Mesothelial cell of epicardium (in vitro differentiated cells): ENCODE results near the gene ZDHHC14. TPM values are rescaled to one million over a fixed set of nuclear protein-coding genes. Genes with fewer than 3 reads are reported as not detected.

ENCODE experiments used
- DNase-seq, 2 experiments: peaks; one replicate each; pipeline ENCODE4 v3.0.0; 2021; ENCODE audit warnings: low spot score in 2 of 2; ENCODE audit not compliant: unreplicated experiment in 2 of 2
- H3K27ac Mint-ChIP-seq: 2 replicates; pipeline ENCODE4 v1.8.0; 2021; ENCODE audit warnings: mixed read lengths
- H3K27me3 Mint-ChIP-seq: 2 replicates; pipeline ENCODE4 v1.8.0; 2021; ENCODE audit warnings: low read depth, mixed read lengths
- H3K36me3 Mint-ChIP-seq: 2 replicates; pipeline ENCODE4 v1.8.0; 2021; ENCODE audit warnings: mixed read lengths
- H3K4me1 Mint-ChIP-seq: 2 replicates; pipeline ENCODE4 v1.8.0; 2021; ENCODE audit warnings: mixed read lengths
- H3K4me3 Mint-ChIP-seq: 2 replicates; pipeline ENCODE4 v1.8.0; 2021; ENCODE audit warnings: mild to moderate bottlenecking, moderate library complexity, mixed read lengths
- H3K9me3 Mint-ChIP-seq: 2 replicates; pipeline ENCODE4 v1.8.0; 2021; ENCODE audit warnings: mixed read lengths
- CTCF ChIP-seq: fragments of 200-600 bp; sonication (generic); IDR thresholded peaks from one replicate; pipeline ENCODE4 v1.5.0; 2021; ENCODE audit warnings: antibody characterized with exemption; ENCODE audit not compliant: unreplicated experiment
- total RNA-seq: library from RNA; stranded (reverse); gene quantifications from 3 replicates; pipeline ENCODE4 v1.2.1, GENCODE V29; 2021

The ZDHHC14 gene
- total RNA-seq, 1 donor from 2014 or later = 11.3 TPM

- DNase-seq = no peak
- peaks cover 4% of the 10 kb centered on the region for H3K4me1 Mint-ChIP-seq
- H3K9me3 Mint-ChIP-seq = no peaks in the 10 kb centered on the region
- no peak for TF ChIP-seq CTCF
- peaks cover 2% of the 10 kb centered on the region for H3K36me3 Mint-ChIP-seq
- H3K4me3 Mint-ChIP-seq = no peak overlapping the region
- no peaks in the 10 kb centered on the region for H3K27me3 Mint-ChIP-seq
- H3K27ac Mint-ChIP-seq = no peak overlapping the region
Measured at GRCh38 chr6:157657754-157658153, 276.8 kb downstream of the ZDHHC14 start.

GRCh38 chr6:157658301-157658700, 277.3 kb downstream of the ZDHHC14 start:
- Mint-ChIP-seq H3K27me3 (no peaks in the 10 kb centered on the region), H3K4me1 (peaks cover 4% of the 10 kb centered on the region), H3K27ac (no peak overlapping the region), H3K36me3 (peaks cover 2% of the 10 kb centered on the region), H3K9me3 (no peaks in the 10 kb centered on the region), H3K4me3 (no peak overlapping the region)
- no peak for TF ChIP-seq CTCF
- DNase-seq = no peak

- peaks cover 11% of the 10 kb centered on the region for H3K9me3 Mint-ChIP-seq
- H3K4me3 Mint-ChIP-seq = no peak overlapping the region
- TF ChIP-seq CTCF = no peak
- no peak overlapping the region for H3K27ac Mint-ChIP-seq
- DNase-seq = no peak
- H3K4me1 Mint-ChIP-seq = peaks cover 4% of the 10 kb centered on the region
- H3K36me3 Mint-ChIP-seq = peaks cover 10% of the 10 kb centered on the region
- no peaks in the 10 kb centered on the region for H3K27me3 Mint-ChIP-seq
Measured at GRCh38 chr6:157659536-157660271, 278.7 kb downstream of the ZDHHC14 start.

GRCh38 chr6:157660414-157660813, 279.4 kb downstream of the ZDHHC14 start:
- H3K9me3 Mint-ChIP-seq = peaks cover 11% of the 10 kb centered on the region
- no peak overlapping the region for H3K27ac Mint-ChIP-seq
- peaks cover 4% of the 10 kb centered on the region for H3K4me1 Mint-ChIP-seq
- no peak for DNase-seq
- no peaks in the 10 kb centered on the region for H3K27me3 Mint-ChIP-seq
- no peak overlapping the region for H3K4me3 Mint-ChIP-seq
- no peak for TF ChIP-seq CTCF
- peaks cover 10% of the 10 kb centered on the region for H3K36me3 Mint-ChIP-seq

- DNase-seq = no peak
- Mint-ChIP-seq H3K27ac (no peak overlapping the region), H3K9me3 (peaks cover 11% of the 10 kb centered on the region), H3K4me1 (peaks cover 8% of the 10 kb centered on the region), H3K27me3 (no peaks in the 10 kb centered on the region), H3K36me3 (peaks cover 10% of the 10 kb centered on the region), H3K4me3 (no peak overlapping the region)
- TF ChIP-seq CTCF = no peak
Measured at GRCh38 chr6:157661652-157662051, 280.7 kb downstream of the ZDHHC14 start.
